Chondrocyte (in vitro differentiated cells): ENCODE data around the gene ADORA3. TPM values are rescaled to one million over a fixed set of nuclear protein-coding genes. Genes with fewer than 3 reads are reported as not detected.

Experiments
- DNase-seq: peaks from one replicate; pipeline ENCODE4 v3.0.0; 2021; ENCODE audit warnings: mixed read lengths, low spot score
- H3K27ac Mint-ChIP-seq: one replicate; pipeline ENCODE4 v1.8.0; 2021; ENCODE audit warnings: mild to moderate bottlenecking, moderate library complexity, mixed read lengths; ENCODE audit not compliant: unreplicated experiment
- H3K27me3 Mint-ChIP-seq: 2 replicates; pipeline ENCODE4 v1.8.0; 2021; ENCODE audit warnings: low read depth, mixed read lengths
- H3K36me3 Mint-ChIP-seq: 2 replicates; pipeline ENCODE4 v1.8.0; 2021; ENCODE audit warnings: low read depth, mixed read lengths
- H3K4me1 Mint-ChIP-seq: 2 replicates; pipeline ENCODE4 v1.8.0; 2021; ENCODE audit warnings: low read depth, mild to moderate bottlenecking, mixed read lengths
- H3K4me3 Mint-ChIP-seq: one replicate; pipeline ENCODE4 v1.8.0; 2021; ENCODE audit warnings: mild to moderate bottlenecking, moderate library complexity, mixed read lengths; ENCODE audit not compliant: unreplicated experiment
- H3K9me3 Mint-ChIP-seq: 2 replicates; pipeline ENCODE4 v1.8.0; 2021; ENCODE audit warnings: low read depth, mixed read lengths
- total RNA-seq: library from RNA; stranded (reverse); gene quantifications from 3 replicates; pipeline ENCODE4 v1.2.1, GENCODE V29; 2021
- TF ChIP-seq, protein P1 (sequence below): fragments of 200-600 bp; sonication (generic); IDR thresholded peaks from 2 replicates; pipeline ENCODE4 v1.5.0; 2021; ENCODE audit warnings: antibody characterized with exemption, mild to moderate bottlenecking, moderate library complexity

ADORA3 gene
- total RNA-seq, 1 donor from 2014 or later, result not detected

DNA sequence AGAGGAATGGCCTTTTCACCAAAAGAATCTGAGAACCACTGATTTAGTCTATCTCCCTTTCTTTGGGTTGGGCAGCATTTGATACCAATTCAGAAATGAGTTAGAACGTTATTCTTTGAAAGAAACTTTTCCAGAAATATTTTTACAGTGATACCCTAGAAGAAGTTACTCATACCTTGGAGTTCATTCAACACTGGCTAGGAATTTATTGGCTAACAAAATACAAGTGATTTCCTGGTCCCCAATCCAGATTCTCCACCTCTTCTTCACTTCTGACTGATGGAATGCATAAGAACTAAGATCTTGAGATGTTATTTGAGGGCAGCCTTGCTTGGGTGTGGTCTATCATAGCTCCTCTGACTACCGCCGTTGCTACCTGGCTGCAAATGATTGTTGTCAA, 20.3 kb downstream of the ADORA3 start:
- Mint-ChIP-seq H3K9me3 (no peaks in the 10 kb centered on the region), H3K27me3 (no peaks in the 10 kb centered on the region), H3K4me1 (peaks cover 12% of the 10 kb centered on the region), H3K4me3 (no peak overlapping the region), H3K36me3 (no peaks in the 10 kb centered on the region), H3K27ac (no peak overlapping the region)
- TF ChIP-seq, protein P1, sequence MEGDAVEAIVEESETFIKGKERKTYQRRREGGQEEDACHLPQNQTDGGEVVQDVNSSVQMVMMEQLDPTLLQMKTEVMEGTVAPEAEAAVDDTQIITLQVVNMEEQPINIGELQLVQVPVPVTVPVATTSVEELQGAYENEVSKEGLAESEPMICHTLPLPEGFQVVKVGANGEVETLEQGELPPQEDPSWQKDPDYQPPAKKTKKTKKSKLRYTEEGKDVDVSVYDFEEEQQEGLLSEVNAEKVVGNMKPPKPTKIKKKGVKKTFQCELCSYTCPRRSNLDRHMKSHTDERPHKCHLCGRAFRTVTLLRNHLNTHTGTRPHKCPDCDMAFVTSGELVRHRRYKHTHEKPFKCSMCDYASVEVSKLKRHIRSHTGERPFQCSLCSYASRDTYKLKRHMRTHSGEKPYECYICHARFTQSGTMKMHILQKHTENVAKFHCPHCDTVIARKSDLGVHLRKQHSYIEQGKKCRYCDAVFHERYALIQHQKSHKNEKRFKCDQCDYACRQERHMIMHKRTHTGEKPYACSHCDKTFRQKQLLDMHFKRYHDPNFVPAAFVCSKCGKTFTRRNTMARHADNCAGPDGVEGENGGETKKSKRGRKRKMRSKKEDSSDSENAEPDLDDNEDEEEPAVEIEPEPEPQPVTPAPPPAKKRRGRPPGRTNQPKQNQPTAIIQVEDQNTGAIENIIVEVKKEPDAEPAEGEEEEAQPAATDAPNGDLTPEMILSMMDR, result no peak
- DNase-seq, result no peak

DNA sequence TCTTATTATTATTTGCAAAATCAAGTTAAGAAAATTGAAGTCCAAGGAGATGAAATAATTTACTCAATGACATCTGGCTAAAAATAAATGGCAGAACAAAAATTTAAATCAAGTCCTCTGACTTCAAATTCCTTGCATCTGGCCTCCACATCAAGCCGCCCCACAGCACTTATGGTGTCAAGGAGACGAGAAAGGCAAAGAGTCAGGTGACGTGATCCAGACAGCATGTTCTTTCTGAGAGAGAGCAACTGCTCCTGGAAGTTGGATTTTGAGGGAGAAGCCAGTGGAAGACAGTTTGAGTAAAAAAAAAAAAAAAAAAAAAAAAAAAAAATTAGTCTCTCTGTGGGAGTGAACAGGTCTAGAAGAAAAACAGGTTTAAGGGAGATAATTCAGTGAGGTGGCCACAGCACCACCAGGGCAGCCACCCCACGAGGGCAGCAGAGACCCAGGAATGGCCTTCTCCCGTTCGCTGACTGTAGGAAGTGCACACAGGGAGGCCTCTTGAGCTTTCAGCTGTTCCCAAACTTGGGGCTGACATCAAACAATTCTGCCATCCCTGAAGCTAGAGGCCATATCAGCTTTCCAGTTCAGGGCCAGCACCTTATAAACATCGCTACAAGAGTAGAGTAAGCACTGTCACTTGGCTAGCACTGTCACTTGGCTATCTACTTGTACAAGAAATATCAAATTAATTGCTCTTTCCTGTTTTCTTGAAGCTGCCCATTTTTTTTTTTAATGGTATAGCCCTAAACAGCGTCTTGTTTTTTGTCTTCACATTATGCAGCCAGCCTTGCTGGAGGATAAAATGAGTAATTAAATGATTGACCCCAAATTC, 21.8 kb downstream of the ADORA3 start:
- Mint-ChIP-seq H3K9me3 (no peaks in the 10 kb centered on the region), H3K4me3 (no peak overlapping the region), H3K4me1 (peaks cover 12% of the 10 kb centered on the region), H3K27ac (no peak overlapping the region), H3K27me3 (no peaks in the 10 kb centered on the region), H3K36me3 (peaks cover 3% of the 10 kb centered on the region)
- DNase-seq, result no peak
- TF ChIP-seq, protein P1, result peak; percentile 86

DNA sequence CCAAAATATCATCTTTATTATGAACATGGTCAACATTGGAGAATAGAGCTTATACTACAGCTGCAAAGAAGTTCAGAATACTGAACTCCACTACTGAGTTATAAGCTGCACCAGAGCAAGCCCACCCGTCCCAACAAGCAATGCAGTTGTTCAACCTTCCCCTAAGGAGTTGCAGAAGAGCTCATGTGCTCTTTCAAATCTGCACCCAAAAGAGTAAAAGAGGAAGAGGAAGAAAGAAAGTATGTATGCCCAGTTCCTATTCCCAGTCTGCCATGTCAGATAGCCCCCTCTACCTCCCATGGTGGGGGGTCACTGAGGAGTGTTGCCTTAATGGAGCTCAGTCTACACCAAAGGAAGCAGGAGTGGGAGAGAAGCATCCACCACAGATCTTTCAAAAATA, 22.8 kb downstream of the ADORA3 start:
- H3K36me3 Mint-ChIP-seq, result peaks cover 3% of the 10 kb centered on the region
- peaks cover 12% of the 10 kb centered on the region for H3K4me1 Mint-ChIP-seq
- DNase-seq, result no peak
- TF ChIP-seq, protein P1, result no peak
- H3K27me3 Mint-ChIP-seq, result peaks cover 1% of the 10 kb centered on the region
- H3K9me3 Mint-ChIP-seq, result no peaks in the 10 kb centered on the region
- no peak overlapping the region for H3K4me3 Mint-ChIP-seq
- H3K27ac Mint-ChIP-seq, result no peak overlapping the region

DNA sequence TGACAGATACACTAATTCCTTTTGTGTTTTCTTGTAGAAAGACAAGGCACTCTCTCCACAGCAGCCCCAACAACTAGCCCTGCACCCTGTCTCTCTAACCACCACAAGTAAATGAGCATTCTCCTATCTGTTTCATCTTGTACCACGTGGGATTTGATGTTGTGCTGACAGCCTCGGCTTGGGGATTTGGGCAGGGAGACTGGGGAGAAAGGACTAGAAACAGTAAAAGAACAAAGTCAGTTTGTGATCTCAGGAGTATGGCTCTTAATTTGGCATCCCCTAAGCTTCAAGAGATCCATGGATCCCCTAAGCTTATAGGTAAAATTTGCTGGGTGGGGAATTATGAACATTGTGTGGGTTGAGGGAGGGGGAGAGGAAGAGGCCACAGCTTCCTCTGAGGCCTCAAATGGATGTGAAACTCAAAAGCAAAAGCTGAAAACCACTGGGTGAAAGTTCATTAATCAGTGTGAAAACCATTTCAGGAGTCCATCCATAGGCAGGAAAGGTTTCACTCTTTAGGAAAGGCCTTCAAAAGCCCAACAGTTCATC, 26.6 kb downstream of the ADORA3 start:
- peaks cover 1% of the 10 kb centered on the region for H3K27me3 Mint-ChIP-seq
- no peak overlapping the region for H3K4me3 Mint-ChIP-seq
- H3K4me1 Mint-ChIP-seq, result peaks cover 21% of the 10 kb centered on the region
- TF ChIP-seq, protein P1, result no peak
- H3K9me3 Mint-ChIP-seq, result no peaks in the 10 kb centered on the region
- H3K36me3 Mint-ChIP-seq, result peaks cover 5% of the 10 kb centered on the region
- H3K27ac Mint-ChIP-seq, result no peak overlapping the region
- DNase-seq, result no peak

DNA sequence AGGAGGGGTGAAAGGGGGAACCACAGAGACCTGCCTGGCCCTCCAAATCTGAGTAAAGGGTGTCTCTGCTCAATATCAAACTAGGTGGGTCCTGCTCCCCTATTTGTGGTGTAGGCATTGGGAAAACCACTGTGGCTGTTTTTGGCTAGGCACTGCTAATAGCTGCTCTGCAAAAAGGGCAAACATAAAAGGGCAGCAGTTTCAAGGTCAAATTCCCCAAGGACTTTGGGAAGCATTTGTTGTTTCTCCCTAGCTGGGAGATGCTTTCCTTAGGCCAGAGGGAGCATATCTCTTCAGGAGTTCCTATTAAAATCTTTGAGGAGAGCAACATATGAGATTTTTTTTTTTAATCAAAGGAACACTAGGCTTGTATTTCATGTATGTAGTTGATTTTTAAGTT, 27.2 kb downstream of the ADORA3 start:
- Mint-ChIP-seq H3K27me3 (peaks cover 1% of the 10 kb centered on the region), H3K27ac (no peak overlapping the region), H3K4me3 (no peak overlapping the region), H3K36me3 (peaks cover 5% of the 10 kb centered on the region), H3K4me1 (peaks cover 21% of the 10 kb centered on the region), H3K9me3 (no peaks in the 10 kb centered on the region)
- DNase-seq, result no peak
- TF ChIP-seq, protein P1, result no peak
